GM12878 (cell line): ENCODE measurements around the gene NUTM2E.
"Not testable (repeated sequence)": the region's sequence is repeated elsewhere in the genome, so short reads cannot be mapped to it uniquely, and the experiment has no call there.

Experiments used
- NFIC ChIP-seq: IDR thresholded peaks from 2 replicates; pipeline ENCODE4 v1.6.1; 2012; ENCODE audit warnings: low read depth, mild to moderate bottlenecking, inconsistent platforms, low read length, moderate library complexity
- ZNF274 ChIP-seq: IDR thresholded peaks from one replicate; pipeline ENCODE4 v1.8.0; 2011; ENCODE audit not compliant: insufficient read length, insufficient read depth
- TF ChIP-seq, protein P1 (sequence below): IDR thresholded peaks from 2 replicates; pipeline ENCODE4 v1.6.1; 2012; ENCODE audit warnings: low read depth, low read length, improper control_type of control experiment
- TF ChIP-seq, protein P2 (sequence below), 3 experiments: IDR thresholded peaks in 2 of 3; conservative IDR thresholded peaks in 1 of 3; 2 replicates each; pipeline ENCODE4 v1.5.1; 2011; ENCODE audit warnings: low read depth in 3 of 3, low read length in 3 of 3, mild to moderate bottlenecking in 3 of 3, control low read depth in 2 of 3, moderate library complexity in 2 of 3, inconsistent platforms in 1 of 3, mixed read lengths in 1 of 3; ENCODE audit not compliant: control insufficient read depth in 2 of 3, insufficient read depth in 1 of 3; ENCODE audit errors: extremely low read depth in 1 of 3

DNA sequence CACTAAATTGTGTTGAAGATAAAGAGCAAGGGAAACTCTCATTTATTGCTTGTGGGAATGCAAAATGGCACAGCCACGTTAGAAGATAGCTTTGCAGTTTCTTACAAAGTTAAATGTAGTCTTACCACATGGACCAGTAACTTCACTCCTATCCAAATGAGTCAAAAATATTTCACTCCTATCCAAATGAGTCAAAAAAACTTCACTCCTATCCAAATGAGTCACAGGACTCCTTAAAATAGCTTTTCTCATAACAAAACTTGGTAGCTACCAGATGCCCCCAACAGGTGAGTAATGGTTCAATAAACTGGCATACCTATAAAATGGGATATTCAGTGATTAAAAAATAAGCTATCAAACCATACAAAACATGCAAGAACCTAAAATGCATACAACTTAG, 27.2 kb upstream of the NUTM2E start:
- not testable (repeated sequence) for TF ChIP-seq ZNF274, NFIC
- TF ChIP-seq, protein P1, sequence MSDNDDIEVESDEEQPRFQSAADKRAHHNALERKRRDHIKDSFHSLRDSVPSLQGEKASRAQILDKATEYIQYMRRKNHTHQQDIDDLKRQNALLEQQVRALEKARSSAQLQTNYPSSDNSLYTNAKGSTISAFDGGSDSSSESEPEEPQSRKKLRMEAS, result not testable (repeated sequence)
- TF ChIP-seq, protein P2, sequence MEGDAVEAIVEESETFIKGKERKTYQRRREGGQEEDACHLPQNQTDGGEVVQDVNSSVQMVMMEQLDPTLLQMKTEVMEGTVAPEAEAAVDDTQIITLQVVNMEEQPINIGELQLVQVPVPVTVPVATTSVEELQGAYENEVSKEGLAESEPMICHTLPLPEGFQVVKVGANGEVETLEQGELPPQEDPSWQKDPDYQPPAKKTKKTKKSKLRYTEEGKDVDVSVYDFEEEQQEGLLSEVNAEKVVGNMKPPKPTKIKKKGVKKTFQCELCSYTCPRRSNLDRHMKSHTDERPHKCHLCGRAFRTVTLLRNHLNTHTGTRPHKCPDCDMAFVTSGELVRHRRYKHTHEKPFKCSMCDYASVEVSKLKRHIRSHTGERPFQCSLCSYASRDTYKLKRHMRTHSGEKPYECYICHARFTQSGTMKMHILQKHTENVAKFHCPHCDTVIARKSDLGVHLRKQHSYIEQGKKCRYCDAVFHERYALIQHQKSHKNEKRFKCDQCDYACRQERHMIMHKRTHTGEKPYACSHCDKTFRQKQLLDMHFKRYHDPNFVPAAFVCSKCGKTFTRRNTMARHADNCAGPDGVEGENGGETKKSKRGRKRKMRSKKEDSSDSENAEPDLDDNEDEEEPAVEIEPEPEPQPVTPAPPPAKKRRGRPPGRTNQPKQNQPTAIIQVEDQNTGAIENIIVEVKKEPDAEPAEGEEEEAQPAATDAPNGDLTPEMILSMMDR (IDR thresholded peaks at IDR 0.05 in 2 of 3, conservative IDR thresholded peaks at IDR 0.05 in 1 of 3; ENCODE audit: control insufficient read depth in 2 of 3, extremely low read depth in 1 of 3, insufficient read depth in 1 of 3, low read depth in 3 of 3, low read length in 3 of 3), result not testable (repeated sequence)
